Right lobe of liver (tissue), 4 donors: ENCODE measurements around the gene CNOT6.

Experiments
- CTCF ChIP-seq, 4 donors: fragments of 200-600 bp in 3 of 4; fragments of 450-650 bp in 1 of 4; IDR thresholded peaks; one replicate each; pipeline versions ENCODE4 v1.5.1 to v1.8.0; 2016 to 2022; ENCODE audit warnings: antibody characterized with exemption in 4 of 4, mild to moderate bottlenecking in 2 of 4
- POLR2A ChIP-seq: fragments of 450-650 bp; IDR thresholded peaks from one replicate; pipeline ENCODE4 v1.6.1; 2017; ENCODE audit warnings: antibody characterized with exemption, mild to moderate bottlenecking
- donor health status: DM: no; HTN: no; CAD: no.
- donor health status: DM: no; HTN: no; CAD: no.
- donor health status: DM: no; HTN: yes; CAD: no.

- no peak for TF ChIP-seq CTCF (IDR thresholded peaks at IDR 0.05)
- TF ChIP-seq POLR2A: no peak
Measured at GRCh38 chr5:180533845-180534244, 39.7 kb downstream of the CNOT6 start.
